Keratinocyte (primary cell): ENCODE results near the gene UBE2QL1. TPM values are rescaled to one million over a fixed set of nuclear protein-coding genes. Genes with fewer than 3 reads are reported as not detected.

Experiments
- DNase-seq: peaks from one replicate; pipeline ENCODE4 v3.0.0-alpha.2; 2011; ENCODE audit warnings: low read depth, missing footprints, low spot score
- FAIRE-seq: peaks from 2 replicates; lab custom pipeline; 2011; peaks lifted over from hg19 to GRCh38; lab: Jason Lieb, UNC
- H2AFZ ChIP-seq: 2 replicates; pipeline ENCODE4 v1.6.0; 2012; ENCODE audit warnings: low read length, control low read depth, inconsistent platforms; ENCODE audit not compliant: control insufficient read depth
- H3K27ac ChIP-seq: 2 replicates; pipeline ENCODE4 v1.5.1; 2011; ENCODE audit warnings: low read length; ENCODE audit not compliant: control insufficient read depth, insufficient read depth
- H3K27me3 ChIP-seq: 3 replicates; pipeline ENCODE4 v1.6.0; 2011; ENCODE audit warnings: low read length; ENCODE audit not compliant: control insufficient read depth, insufficient read depth; ENCODE audit errors: extremely low read depth
- H3K36me3 ChIP-seq, 2 experiments: 2 replicates in 1 of 2; 3 replicates in 1 of 2; pipeline ENCODE4 v1.5.1; 2011; ENCODE audit warnings: low read length in 2 of 2, mild to moderate bottlenecking in 1 of 2; ENCODE audit not compliant: control insufficient read depth in 2 of 2, insufficient read depth in 2 of 2; ENCODE audit errors: extremely low read depth in 1 of 2
- H3K4me1 ChIP-seq: 3 replicates; pipeline ENCODE4 v1.5.1; 2011; ENCODE audit warnings: low read length; ENCODE audit not compliant: control insufficient read depth, insufficient read depth; ENCODE audit errors: extremely low read depth
- H3K4me2 ChIP-seq: 3 replicates; pipeline ENCODE4 v1.6.0; 2011; ENCODE audit warnings: low read depth, low read length; ENCODE audit not compliant: control insufficient read depth, insufficient read depth; ENCODE audit errors: extremely low read depth
- H3K4me3 ChIP-seq, 3 experiments: fragments of 200-600 bp in 1 of 3; sonication (generic) in 1 of 3; 2 replicates in 2 of 3; 3 replicates in 1 of 3; pipeline ENCODE4 v1.5.1; 2011 to 2016; ENCODE audit warnings: low read length in 3 of 3, mild to moderate bottlenecking in 3 of 3, control low read depth in 2 of 3, inconsistent platforms in 1 of 3, low read depth in 1 of 3, mixed read lengths in 1 of 3, mixed run types in 1 of 3, moderate library complexity in 1 of 3; ENCODE audit not compliant: control insufficient read depth in 2 of 3, insufficient read depth in 2 of 3; ENCODE audit errors: extremely low read depth in 1 of 3
- H3K79me2 ChIP-seq: 2 replicates; pipeline ENCODE4 v1.6.0; 2012; ENCODE audit warnings: low read length; ENCODE audit not compliant: control insufficient read depth, insufficient read depth
- H3K9ac ChIP-seq: 3 replicates; pipeline ENCODE4 v1.6.0; 2011; ENCODE audit warnings: low read length; ENCODE audit not compliant: control insufficient read depth, insufficient read depth; ENCODE audit errors: extremely low read depth
- H3K9me1 ChIP-seq: 3 replicates; pipeline ENCODE4 v1.6.0; 2011; ENCODE audit warnings: low read length; ENCODE audit not compliant: control insufficient read depth, insufficient read depth; ENCODE audit errors: extremely low read depth
- H3K9me3 ChIP-seq: 2 replicates; pipeline ENCODE4 v1.5.1; 2012; ENCODE audit warnings: low read depth, low read length; ENCODE audit not compliant: control insufficient read depth
- H4K20me1 ChIP-seq: 3 replicates; pipeline ENCODE4 v1.6.0; 2011; ENCODE audit warnings: low read length; ENCODE audit not compliant: control insufficient read depth, insufficient read depth; ENCODE audit errors: extremely low read depth
- EZH2 ChIP-seq: IDR thresholded peaks from one replicate; pipeline ENCODE4 v1.6.1; 2012; ENCODE audit warnings: inconsistent platforms, mild to moderate bottlenecking, low read length, moderate library complexity
- dilution Hi-C: fragments of 300-500 bp; cut with MboI; formaldehyde crosslinking; loops from one replicate; pipeline ENCODE4 v1.7.0; 2020; ENCODE audit warnings: low sequenced_read_pairs; ENCODE audit not compliant: extremely low pct_ligation_motif_present
- polyA plus RNA-seq, 5 experiments: library from polyadenylated mRNA; depleted of rRNA in 3 of 5; stranded (reverse) in 3 of 5; stranded (forward) in 1 of 5; unstranded in 1 of 5; fragments of >200 nt; gene quantifications; 1 replicate in 1 of 5; 2 replicates in 3 of 5; 3 replicates in 1 of 5; pipeline versions ENCODE4 v1.2.1 to v1.2.3, GENCODE V29; 2011 to 2012; ENCODE audit warnings: missing spikeins in 2 of 5, low read depth in 1 of 5, low replicate concordance in 1 of 5
- TF ChIP-seq, protein P1 (sequence below), 3 experiments: IDR thresholded peaks in 1 of 3; conservative IDR thresholded peaks in 1 of 3; optimal IDR thresholded peaks in 1 of 3; 2 replicates in 2 of 3; 3 replicates in 1 of 3; pipeline versions ENCODE3 to v1.5.1; 2011; ENCODE audit warnings: low read length in 3 of 3, mild to moderate bottlenecking in 3 of 3, moderate library complexity in 2 of 3, control low read depth in 1 of 3, inconsistent platforms in 1 of 3; ENCODE audit not compliant: insufficient read depth in 2 of 3; ENCODE audit errors: extremely low read depth in 1 of 3

Gene UBE2QL1
- polyA plus RNA-seq, 1 donor (not counting 4 experiments of a cell fraction or from before 2014, with no cell fraction given), result not detected

DNA sequence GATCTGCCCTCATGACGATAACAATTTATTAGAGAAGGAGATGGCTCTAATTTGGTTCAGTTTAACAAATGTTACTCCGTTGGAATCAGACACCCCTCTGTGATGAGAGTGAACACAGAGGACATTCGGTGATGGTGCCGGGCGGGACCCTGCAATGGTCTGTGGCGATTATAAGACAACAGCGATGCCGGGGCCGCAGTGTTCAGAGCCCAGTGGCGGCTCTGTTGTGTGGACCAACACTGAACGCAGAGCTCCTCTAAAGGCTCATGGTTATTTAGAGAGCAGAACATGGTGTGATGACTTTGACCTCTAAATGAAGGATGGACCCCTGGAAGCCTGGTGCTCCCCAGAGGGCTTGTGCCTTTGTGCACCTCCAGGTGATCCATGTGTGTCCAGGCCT lies 21.2 kb downstream of the UBE2QL1 start:
- no peak overlapping the region for H3K27ac ChIP-seq
- H3K27me3 ChIP-seq, result no peaks in the 10 kb centered on the region
- H3K9me3 ChIP-seq, result peaks cover 2% of the 10 kb centered on the region
- H3K4me3 ChIP-seq, result no peak overlapping the region
- H4K20me1 ChIP-seq, result no peaks in the 10 kb centered on the region
- TF ChIP-seq, protein P1, sequence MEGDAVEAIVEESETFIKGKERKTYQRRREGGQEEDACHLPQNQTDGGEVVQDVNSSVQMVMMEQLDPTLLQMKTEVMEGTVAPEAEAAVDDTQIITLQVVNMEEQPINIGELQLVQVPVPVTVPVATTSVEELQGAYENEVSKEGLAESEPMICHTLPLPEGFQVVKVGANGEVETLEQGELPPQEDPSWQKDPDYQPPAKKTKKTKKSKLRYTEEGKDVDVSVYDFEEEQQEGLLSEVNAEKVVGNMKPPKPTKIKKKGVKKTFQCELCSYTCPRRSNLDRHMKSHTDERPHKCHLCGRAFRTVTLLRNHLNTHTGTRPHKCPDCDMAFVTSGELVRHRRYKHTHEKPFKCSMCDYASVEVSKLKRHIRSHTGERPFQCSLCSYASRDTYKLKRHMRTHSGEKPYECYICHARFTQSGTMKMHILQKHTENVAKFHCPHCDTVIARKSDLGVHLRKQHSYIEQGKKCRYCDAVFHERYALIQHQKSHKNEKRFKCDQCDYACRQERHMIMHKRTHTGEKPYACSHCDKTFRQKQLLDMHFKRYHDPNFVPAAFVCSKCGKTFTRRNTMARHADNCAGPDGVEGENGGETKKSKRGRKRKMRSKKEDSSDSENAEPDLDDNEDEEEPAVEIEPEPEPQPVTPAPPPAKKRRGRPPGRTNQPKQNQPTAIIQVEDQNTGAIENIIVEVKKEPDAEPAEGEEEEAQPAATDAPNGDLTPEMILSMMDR (optimal IDR thresholded peaks at IDR 0.05 in 1 of 3, IDR thresholded peaks at IDR 0.05 in 1 of 3, conservative IDR thresholded peaks at IDR 0.05 in 1 of 3; ENCODE audit: extremely low read depth in 1 of 3, insufficient read depth in 2 of 3, low read length in 3 of 3), result no peak
- TF ChIP-seq EZH2, result no peak
- no peaks in the 10 kb centered on the region for H3K9me1 ChIP-seq
- no peaks in the 10 kb centered on the region for H3K79me2 ChIP-seq
- no peaks in the 10 kb centered on the region for H3K36me3 ChIP-seq
- FAIRE-seq (no peak), DNase-seq (no peak)
- H3K9ac ChIP-seq, result no peak overlapping the region
- H3K4me1 ChIP-seq, result no peaks in the 10 kb centered on the region
- no peak overlapping the region for H3K4me2 ChIP-seq
- dilution Hi-C loops, result no loop called here
- no peak overlapping the region for H2AFZ ChIP-seq

DNA sequence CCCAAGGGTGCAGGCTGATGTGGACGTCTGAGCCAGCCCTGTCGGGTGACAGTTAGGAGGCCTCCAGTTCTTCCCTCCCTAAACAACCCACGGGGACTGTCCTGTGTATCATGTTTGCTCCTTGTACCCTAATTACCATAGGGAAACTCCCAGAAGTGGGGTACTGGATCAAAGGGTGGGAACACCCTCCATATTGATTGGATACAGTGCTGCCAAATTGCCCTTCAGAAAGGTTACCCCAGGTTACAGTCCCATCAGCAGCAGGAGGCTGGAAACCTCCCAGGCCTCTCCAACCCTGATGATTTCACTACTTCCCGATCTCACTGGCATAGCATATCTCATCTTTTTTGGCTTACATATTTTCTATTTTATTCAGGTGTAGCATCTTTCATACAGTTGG lies 22.0 kb downstream of the UBE2QL1 start:
- no peaks in the 10 kb centered on the region for H4K20me1 ChIP-seq
- FAIRE-seq, result no peak
- no peak overlapping the region for H3K27ac ChIP-seq
- H3K27me3 ChIP-seq, result no peaks in the 10 kb centered on the region
- H3K9me1 ChIP-seq, result no peaks in the 10 kb centered on the region
- no peaks in the 10 kb centered on the region for H3K79me2 ChIP-seq
- H3K4me3 ChIP-seq, result no peak overlapping the region
- H3K4me1 ChIP-seq, result no peaks in the 10 kb centered on the region
- DNase-seq, result no peak
- no peak overlapping the region for H3K4me2 ChIP-seq
- H3K9me3 ChIP-seq, result peaks cover 2% of the 10 kb centered on the region
- TF ChIP-seq, protein P1 (optimal IDR thresholded peaks at IDR 0.05 in 1 of 3, IDR thresholded peaks at IDR 0.05 in 1 of 3, conservative IDR thresholded peaks at IDR 0.05 in 1 of 3; ENCODE audit: extremely low read depth in 1 of 3, insufficient read depth in 2 of 3, low read length in 3 of 3), result no peak
- TF ChIP-seq EZH2, result no peak
- dilution Hi-C loops, result no loop called here
- H2AFZ ChIP-seq, result no peak overlapping the region
- no peak overlapping the region for H3K9ac ChIP-seq
- no peaks in the 10 kb centered on the region for H3K36me3 ChIP-seq
